ENCODE data around the gene HSD17B12.

DNA sequence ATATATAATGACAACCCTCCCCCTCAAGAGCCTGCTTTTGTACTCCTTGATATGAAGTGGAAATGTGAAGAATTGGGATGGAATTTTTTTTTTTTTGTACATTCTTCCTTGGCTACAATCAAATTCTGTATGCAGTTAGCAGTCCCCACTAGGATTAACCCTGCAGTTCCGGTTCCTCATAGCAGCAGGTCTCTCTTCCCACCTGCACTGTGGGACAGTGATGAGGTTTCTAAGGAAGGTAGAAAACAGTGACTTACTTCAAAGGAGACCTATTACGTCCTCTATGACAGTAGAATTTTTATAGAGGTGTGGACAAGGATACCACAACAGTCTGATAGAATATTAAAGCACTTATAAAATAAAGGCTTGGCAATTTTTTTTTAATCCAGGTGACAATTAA, 153.7 kb downstream of the HSD17B12 start:
- TF ChIP-seq, protein P1, sequence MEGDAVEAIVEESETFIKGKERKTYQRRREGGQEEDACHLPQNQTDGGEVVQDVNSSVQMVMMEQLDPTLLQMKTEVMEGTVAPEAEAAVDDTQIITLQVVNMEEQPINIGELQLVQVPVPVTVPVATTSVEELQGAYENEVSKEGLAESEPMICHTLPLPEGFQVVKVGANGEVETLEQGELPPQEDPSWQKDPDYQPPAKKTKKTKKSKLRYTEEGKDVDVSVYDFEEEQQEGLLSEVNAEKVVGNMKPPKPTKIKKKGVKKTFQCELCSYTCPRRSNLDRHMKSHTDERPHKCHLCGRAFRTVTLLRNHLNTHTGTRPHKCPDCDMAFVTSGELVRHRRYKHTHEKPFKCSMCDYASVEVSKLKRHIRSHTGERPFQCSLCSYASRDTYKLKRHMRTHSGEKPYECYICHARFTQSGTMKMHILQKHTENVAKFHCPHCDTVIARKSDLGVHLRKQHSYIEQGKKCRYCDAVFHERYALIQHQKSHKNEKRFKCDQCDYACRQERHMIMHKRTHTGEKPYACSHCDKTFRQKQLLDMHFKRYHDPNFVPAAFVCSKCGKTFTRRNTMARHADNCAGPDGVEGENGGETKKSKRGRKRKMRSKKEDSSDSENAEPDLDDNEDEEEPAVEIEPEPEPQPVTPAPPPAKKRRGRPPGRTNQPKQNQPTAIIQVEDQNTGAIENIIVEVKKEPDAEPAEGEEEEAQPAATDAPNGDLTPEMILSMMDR (IDR thresholded peaks at IDR 0.05; ENCODE audit: poor library complexity): no peak
- no peak for TF ChIP-seq EZH2phosphoT487 (IDR thresholded peaks at IDR 0.05; ENCODE audit: low read depth, severe bottlenecking, unreplicated experiment)
- no peak for TF ChIP-seq EZH2 (IDR thresholded peaks at IDR 0.05; ENCODE audit: borderline replicate concordance)
